GM12891 (cell line): ENCODE data around the gene CRIM1.

ENCODE experiments used
- POLR2A ChIP-seq: IDR thresholded peaks from 2 replicates; pipeline ENCODE4 v1.6.1; 2011; ENCODE audit warnings: low read depth, low read length, control low read depth
- POLR2AphosphoS5 ChIP-seq: IDR thresholded peaks from 2 replicates; pipeline ENCODE4 v1.6.1; 2011; ENCODE audit warnings: low read depth, low read length, control low read depth
- SPI1 ChIP-seq: IDR thresholded peaks from 2 replicates; pipeline ENCODE4 v1.6.1; 2011; ENCODE audit warnings: low read depth, low read length, control low read depth
- TAF1 ChIP-seq: IDR thresholded peaks from 2 replicates; pipeline ENCODE4 v1.6.1; 2011; ENCODE audit warnings: low read depth, low read length, control low read depth

GRCh38 chr2:36383726-36384125, 28.1 kb downstream of the CRIM1 start:
- TF ChIP-seq POLR2A, result no peak
- no peak for TF ChIP-seq POLR2AphosphoS5
- TF ChIP-seq SPI1, result no peak
- no peak for TF ChIP-seq TAF1
